Dedifferentiated amniotic fluid mesenchymal stem cell (primary cell): ENCODE measurements around the gene YBX2.
A peak's percentile ranks its signal among the peaks of the same experiment; 100 is the strongest.
"Not testable (repeated sequence)": the region's sequence is repeated elsewhere in the genome, so short reads cannot be mapped to it uniquely, and the experiment has no call there.

ENCODE experiments used
- DNase-seq: peaks from one replicate; pipeline ENCODE4 v3.0.0-alpha.2; 2016; ENCODE audit errors: extremely low spot score

YBX2 gene

DNA sequence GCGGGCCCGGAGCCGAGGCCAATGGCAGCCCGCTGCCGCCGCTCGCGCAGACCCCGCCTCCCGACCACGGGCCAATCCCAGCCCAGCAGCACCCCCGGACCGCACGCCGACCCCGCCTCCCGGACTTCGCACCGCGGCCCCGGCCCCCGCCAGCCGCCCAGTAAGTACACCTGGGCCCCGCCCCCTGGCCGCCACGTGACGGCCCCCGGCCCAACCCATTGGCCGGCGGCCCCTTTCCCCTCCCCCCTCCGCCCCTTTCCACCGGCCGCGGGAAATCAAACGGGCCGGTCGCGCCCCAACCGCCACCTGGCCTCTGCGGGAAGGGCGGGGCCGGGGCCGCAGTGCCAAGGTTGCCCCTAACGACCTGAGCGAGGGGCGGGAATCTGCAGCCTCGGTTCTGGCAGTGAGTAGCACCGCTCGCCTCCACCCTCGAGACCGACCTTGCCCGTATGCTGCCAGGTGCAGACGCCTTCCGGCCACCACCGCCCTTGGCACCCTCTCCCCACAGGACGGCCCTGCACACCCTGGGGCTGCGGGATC lies at the start of gene YBX2:
YBX2 (minus strand) TSS at position 26 of the 540 bp plus-strand sequence. CDS start 139 bp downstream, outside the sequence.
- no peak for DNase-seq

DNA sequence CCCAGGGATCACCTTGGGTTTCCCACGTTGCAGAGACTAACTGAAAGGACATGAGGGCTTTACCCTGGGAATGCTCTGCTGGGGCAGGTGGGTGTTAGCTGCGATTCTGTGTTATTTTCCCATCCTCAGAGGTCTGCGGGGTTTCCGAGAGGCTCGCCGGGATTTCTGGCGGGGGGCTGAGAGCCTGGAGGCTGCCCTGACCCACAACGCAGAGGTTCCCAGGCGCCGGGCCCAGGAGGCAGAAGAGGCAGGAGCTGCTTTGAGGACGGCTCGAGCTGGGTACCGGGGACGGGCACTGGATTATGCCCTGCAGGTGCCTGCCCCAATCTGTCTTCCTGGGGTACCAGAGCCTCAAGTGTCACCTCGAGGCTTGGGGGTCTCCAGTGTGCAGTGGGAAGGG lies 48.8 kb upstream of the YBX2 start:
- DNase-seq: no peak

DNA sequence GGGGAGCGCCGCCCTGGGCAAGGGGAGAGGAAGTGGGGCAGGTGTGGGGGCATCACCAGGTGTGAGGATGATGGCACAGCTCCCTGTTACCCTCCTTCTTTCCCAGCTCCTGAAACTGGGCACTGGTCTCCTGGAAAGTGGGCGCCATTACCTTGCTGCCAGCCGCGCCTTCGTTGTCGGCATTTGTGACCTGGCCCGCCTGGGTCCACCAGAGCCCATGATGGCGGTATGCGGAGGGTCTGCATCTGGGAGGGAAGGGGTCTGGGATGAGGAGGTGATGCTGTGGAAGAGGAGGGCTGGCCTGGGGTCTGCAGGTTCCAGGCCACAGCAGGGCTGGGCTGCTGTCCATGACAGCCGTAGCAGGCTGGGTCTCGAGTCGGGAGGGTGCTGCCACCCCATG lies 47.4 kb upstream of the YBX2 start:
- no peak for DNase-seq

DNA sequence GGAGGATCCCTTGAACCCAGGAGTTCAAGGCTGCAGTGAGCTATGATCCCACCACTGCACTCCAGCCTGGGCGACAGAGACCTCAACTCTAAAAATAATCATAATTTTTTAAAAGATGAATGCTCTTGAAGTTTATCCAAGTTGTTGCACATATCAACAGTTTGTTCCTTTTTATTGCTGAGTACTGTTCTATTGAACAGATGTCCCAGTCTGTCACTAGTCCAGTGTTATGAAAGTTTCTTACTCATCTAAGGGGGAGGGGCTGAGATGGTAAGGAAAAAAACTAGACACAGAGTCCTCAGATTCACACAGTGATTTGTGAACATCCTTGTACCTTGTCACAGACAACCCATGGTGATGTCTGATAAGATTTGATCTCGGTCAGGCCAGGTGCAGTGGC lies 45.7 kb upstream of the YBX2 start:
- no peak for DNase-seq

DNA sequence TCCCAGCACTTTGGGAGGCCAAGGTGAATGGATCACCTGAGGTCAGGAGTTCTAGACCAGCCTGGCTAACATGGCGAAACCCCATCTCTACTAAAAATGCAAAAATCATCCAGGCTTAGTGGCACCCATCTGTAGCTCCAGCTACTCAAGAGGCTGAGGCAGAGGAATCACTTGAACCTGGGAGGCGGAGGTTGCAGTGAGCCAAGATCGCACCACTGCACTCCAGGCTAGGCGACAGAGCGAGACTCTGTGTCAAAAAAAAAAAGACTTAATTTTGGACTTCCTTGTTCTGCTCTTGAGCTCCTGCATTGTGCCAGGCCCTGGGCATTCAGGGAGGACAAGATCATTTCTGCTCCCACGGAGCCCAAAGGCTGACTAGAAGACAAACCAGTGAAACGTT lies 43.2 kb upstream of the YBX2 start:
- not testable (repeated sequence) for DNase-seq

DNA sequence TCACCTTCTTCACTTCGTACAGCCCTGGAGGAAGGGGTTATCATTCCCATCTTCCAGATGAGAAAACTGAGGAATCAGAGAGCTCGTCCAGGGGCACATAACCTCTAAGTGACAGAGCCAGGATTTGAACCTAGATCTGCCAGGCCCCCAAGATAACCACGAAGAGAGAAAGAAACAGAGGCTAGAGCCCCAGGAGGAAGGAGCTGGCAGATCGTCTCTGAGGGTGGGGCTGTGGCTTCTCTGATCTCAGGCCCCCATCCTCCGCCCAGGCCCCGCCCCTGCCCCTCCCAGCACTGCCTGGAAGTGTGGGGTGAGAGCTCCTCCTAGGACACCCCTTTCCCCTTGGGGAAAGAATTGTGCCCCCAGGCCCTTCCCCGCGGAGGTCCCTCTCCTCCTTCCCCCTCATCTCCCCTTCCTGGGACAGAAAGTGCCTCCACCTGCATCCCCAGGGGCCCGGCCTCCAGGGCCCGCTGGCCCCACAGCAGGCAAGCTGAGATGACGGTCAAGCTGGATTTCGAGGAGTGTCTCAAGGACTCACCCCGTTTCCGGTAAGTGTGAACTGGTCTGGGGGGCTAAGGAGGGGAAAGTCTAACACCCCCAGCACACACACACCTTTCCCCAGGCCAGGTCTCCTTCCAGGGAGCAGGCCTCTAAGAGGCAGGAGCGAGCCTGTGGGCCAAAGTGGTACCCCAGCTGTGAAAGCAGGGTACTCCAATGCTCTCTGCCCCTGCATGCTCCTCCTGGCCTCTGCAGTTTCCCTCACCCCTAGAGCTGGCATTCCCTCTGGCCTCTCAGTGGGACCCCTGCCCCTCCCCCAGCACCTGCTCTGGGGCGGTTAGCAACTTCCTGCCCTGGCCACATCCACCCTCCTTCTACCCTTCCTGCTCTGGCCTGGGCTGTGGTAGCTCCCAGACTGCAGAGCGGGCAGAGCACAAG lies 42.1 kb upstream of the YBX2 start, which contains the start of gene ACAP1:
ACAP1 (plus strand) TSS at position 290 of the 936 bp plus-strand sequence; CDS start at position 496, 206 bp downstream.
- no peak for DNase-seq

DNA sequence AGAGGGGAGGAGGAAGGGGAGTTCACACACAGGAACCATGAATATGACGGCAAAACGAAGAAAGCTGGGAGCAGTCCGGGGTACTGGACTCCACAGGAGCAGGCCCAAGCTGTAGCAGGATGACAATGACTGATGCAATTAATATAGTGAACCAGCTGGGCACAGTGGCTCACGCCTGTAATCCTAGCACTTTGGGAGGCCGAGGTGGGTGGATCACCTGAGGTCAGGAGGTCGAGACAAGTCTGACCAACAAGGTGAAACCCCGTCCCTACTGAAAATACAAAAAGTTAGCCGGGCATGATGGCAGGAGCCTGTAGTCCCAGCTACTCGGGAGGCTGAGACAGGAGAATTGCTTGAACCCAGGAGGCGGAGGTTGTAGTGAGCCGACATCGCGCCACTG lies 41.3 kb upstream of the YBX2 start:
- DNase-seq: not testable (repeated sequence)

DNA sequence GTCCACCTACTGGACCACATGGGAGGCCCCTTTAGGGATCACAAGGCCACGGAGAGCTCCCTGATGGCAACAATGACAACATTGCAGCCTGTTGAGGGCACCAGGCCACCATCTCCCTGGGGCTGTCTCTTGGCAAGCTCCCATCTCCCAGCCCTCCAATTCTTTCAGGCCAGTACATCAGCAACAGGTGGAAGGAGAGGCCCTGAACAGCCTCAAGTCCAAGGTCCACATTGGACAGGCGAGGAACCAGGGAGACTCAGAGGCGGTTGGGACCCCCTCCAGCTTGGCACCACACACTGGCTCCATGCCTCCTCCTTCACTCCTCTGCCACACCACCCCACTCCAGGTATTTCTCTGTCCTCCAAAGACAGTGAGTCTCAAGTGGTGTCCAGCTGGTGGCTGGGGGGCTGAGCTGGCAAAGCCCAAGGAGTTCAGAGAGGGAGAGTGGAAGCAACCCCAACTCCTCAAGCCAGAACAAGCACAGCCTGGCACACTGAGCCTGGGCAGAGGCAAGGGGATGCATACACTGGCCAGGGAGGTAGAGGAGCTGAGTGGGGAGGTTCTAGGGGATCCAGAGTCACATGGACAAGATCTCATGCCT lies 40.6 kb upstream of the YBX2 start:
- no peak for DNase-seq

DNA sequence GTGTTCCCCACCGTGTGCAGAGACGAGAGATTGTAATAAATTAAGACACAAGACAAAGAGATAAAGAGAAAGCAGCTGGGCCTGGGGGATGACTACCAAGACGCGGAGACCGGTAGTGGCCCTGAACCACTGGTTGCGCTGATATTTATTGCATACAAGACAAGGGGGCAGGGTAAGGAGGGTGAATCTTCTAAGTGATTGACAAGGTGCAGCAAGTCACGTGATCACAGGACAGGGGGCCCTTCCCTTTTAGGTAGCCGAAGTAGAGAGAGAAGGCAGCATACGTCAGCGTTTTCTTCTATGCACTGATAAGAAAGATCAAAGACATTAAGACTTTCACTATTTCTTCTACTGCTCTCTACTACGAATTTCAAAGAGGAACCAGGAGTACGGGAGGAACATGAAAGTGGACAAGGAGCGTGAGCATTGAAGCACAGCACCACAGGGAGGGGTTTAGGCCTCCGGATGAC lies 38.2 kb upstream of the YBX2 start:
- not testable (repeated sequence) for DNase-seq

DNA sequence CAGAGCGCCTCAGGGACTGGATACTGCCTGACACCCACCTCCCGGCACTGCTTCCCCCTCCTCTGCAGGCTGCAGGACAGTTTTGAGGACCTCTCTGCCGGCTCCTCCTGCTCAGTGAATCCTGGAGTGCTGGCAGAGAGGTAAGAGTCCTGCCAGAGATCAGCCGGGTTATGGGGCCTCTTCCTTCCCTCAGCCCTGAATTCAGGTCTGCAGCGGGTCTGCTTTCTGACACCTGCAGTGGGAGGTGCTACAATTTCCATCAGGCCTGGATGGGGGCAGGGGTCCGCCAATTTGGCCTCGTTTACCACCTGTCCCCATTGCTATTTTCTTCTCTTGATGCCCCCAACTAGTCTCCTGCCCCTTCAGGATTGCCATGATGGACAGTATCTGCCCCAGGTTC lies 37.7 kb upstream of the YBX2 start:
- no peak for DNase-seq

DNA sequence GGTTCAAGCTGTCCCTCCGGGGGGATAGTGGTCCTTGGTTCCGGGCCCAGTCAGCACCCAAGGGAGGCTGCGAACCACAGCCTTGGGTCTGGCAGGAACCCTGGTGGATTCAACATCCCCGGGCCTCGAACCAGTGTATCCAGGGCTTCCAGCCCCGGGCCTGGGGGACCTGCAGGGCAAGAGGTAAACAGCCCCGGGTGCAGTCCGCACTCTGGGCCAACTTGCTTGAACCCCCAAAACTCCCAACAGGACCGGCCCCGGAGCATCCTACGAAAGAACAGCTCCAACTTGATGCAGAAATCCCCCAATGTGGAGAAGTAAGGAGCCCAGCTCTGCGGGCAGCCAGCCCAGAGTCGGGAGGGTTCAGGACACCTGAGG lies 36.2 kb upstream of the YBX2 start:
- DNase-seq: no peak

DNA sequence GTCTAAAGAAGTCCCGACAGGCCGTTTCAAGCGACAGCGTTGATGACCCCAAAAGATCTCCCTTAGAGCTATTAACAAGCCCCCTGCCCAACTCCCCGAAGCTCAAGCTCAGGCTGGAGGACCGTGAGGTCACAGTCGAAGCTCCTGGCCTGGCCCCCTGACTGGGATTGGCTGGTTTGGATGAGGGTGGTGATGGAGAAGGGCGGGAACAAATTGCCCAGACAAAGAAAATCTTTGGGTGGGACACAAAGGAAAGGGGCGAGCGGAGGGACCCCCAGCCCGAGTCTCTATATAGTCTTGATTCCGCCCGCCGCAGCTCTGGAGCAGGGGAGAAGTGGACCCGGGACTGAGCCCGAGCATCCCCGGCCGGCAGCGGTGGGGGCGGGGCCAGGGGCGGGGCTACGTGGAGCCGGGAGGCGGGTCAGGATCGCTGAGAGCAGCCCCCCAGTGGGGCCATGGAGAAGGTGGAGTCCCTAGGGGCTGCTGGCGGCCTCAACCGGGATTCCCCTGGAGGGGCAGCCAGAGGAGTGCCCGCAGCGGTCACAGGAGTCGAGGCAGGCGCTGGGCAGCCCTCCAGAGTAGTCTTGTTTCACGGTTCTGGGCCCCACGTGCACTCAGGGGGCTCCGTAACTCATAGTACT lies 35.7 kb upstream of the YBX2 start:
- no peak for DNase-seq

DNA sequence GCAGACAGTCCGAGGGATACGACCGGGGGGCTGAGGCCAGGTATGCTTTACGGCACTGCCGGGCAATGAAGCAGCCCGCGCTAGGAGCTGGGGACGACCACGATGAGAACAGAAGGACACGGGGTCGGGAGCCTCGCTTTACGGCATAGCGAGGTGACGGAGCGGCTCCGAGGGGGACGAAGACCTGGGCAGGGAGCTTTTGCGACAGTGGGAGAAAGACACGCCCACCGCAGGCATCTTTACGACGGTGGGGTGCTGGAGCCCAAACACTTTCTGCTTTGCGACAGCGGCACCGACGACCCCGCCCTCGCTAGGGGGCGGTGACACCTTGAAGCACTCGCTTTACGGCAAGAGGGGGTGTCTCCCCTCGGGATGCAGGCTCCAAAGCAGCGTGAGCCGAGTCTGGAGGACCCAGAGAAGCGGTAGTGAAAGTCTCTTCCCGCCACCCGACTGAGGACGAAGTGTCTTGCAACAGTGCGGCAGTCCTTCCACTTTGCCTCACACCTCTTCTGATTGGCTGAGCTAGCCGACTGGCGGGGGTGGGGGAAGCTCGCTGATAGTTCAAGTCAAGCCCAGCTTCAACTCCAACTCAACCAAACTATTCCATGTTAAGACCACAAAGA lies 35.0 kb upstream of the YBX2 start:
- DNase-seq: peak; percentile 94

DNA sequence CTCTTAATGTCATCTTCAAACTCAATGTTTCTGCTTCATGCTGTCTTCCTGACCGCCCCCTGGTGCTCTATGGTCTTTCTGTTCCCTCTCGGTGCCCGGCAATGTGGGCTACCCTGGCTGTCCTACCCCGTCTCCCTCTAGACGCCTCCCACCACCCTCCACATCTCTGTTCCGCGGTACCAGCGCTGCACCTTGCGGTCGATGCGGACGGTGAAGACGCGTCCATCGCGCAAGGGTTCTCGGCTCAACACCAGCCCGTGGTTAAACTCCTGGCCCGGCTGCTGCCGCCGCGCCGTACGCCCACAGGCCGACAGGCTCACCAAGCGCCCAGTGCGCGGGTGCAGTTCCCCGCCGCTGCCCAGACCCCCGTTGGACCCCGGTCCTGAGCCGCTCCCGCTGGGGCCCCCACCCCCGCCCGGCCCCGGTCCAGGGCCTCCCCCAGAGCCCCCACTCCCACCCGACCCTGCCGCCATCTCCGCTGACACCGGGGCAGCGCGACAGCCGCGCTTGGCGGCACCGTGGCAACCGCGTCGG lies 34.5 kb upstream of the YBX2 start, which contains the start of gene NEURL4:
NEURL4 (minus strand) TSS at position 496 of the 534 bp plus-strand sequence; CDS start at position 473, 23 bp downstream.
- no peak for DNase-seq

DNA sequence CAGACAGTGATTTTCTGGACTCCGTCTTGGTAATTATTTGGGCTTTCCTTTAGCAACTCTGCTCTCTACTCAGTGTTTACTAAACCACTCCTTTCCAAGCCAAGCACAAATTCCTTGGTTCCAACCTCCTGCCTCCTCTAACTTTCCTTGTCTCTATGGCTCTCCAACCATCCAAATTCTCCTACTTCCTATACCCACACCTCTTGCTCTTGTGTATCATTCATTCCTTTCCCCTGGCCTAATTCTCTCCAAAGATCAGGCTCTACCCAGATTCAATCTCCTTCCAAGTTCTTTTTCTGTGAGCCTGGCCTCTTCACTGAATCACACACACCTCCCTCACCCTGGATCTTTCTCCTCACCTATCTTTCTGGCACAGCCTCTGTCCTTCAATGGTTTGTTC lies 33.6 kb upstream of the YBX2 start:
- no peak for DNase-seq

DNA sequence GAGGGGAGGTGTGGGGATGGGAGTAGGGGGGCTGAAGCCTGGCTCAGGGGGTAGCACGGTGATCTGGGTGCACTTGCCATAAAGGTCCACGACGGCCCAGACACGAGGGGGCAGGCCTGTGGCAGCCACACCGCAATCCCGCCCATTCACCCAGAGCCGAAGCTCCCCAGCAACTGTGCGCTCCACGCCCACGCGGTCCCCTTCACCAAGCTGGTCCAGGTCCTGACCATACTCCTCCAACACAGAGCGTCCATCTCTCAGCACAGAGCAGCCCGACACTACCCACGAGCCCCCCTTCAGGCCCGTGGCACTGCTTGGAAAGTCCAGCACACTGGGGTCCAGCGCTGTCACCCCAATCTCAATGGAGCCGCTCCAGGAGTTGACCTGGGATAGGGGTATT lies 33.1 kb upstream of the YBX2 start:
- DNase-seq: no peak

DNA sequence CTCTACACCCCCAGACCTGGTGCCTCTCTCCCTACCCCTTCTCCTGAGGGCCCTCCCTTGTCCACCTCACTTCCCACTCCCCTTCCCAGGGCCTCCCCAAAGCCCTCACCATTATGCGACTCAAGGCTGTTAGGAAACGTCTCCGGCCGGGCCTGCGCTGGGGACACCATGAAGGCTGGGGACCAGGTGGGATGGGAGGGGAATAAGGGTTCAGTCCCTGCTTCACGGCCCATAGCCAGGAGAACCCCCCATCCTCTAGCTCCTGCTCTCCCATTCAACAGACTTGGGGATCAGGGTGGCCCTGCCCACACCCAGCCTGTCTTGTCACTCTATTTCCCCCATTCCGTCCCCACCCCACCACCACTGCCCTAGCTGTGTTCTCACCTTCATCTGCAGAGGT lies 32.6 kb upstream of the YBX2 start:
- DNase-seq: no peak

DNA sequence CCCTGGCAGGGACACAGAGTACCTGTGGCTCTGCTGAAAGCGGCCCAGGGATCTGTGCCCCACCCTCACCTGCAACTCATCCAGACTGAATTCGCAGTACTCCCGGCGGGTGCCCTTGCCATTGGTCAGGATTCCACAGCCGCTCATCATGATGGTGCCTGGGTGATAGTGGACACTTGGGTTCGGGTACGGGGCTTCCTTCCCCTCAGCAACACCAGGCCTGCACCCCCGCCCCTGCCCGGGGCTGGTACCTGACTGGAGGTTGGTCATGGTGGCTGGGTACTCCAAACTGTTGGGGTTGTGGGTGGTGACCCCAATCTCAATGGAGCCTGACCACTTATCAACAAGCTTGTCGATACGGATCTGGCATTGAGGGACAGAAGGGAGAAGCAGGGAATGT lies 31.7 kb upstream of the YBX2 start:
- no peak for DNase-seq

DNA sequence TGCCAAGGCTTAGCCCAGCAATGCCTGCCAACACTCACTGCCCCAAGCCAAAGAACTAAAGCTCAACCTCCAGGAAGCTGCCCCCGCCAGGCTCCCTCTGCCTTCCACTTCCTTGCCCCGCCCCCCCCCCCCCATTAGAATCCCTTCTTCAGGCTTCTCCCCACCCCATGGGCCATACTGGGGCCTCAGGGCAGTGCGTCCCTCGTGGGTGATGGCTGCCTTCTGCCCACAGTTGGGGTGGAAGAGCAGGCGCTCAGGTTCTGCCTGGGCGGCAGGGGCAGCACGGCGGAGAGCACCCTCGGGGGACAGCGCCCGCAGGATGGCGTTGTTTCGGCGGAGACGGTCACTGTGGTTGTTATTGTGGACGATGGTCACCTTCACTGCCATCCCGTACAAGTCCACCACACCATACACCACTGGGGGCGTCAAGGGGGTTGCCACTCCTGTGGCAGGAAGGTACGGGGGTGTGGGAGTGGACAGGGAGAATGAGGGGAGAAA lies 30.6 kb upstream of the YBX2 start:
- no peak for DNase-seq

DNA sequence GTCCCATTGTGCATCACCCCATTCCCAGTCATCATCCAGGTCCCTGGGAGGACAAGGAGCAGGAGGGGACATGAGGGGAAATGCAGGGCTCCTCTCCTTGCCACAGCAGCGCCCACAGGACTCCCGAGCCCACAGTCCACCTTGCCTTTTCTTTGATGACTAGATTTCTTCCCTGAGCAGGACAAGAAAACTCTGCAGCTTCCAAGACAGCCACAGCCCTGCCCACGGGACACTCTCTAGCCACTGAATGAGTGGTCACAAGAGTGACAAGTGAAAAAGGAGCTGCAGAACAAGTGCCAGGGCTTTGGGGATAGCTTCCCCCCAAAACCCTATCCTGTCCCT lies 30.0 kb upstream of the YBX2 start:
- DNase-seq: no peak

DNA sequence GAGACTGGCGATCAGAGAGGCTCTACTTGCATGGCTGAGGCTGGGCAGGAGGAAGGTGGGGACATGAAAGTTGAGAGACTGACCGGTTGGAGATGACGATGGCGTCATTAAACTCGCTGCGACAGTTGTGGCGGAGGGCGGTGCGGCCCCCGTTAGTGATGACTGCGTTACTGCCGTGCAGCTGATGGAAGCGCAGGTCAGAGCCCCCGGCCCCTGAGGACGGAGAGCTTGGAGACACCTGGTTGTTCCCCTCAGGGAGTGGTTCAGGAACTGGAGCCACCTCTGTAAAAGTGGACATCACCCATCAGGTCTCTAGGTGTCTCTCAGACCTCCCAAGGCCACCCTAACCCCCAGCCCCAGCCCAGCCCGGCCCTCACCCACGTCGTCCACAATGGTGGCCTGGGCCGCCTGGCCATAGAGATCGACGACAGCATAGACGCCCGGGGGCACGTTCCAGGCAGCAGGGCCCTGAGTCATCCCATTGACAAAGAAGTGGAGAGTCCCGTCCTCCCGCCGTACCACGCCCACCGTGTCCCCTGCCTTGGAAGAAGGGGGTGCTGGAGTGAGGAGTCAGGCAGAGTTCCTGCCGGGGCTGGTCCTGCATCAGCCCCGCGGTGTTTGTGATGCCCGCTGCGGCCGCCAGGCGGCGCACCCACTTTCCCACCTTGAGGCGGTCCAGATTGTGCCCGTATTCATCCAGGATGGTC lies 29.4 kb upstream of the YBX2 start:
- no peak for DNase-seq
